ENCODE results near the gene CCR5.

The CCR5 gene

GRCh38 chr3:46409739-46410489 lies 39.2 kb downstream of the CCR5 start:
- no peak for DNase-seq

GRCh38 chr3:46410669-46411068 lies 39.9 kb downstream of the CCR5 start:
- DNase-seq = no peak

- no peak for DNase-seq
Measured at GRCh38 chr3:46411271-46411670, 40.5 kb downstream of the CCR5 start.

- no peak for DNase-seq
Measured at GRCh38 chr3:46412786-46413298, 42.1 kb downstream of the CCR5 start.

- DNase-seq = no peak
Measured at GRCh38 chr3:46413951-46414350, 43.2 kb downstream of the CCR5 start.

GRCh38 chr3:46414739-46415138 lies 44.0 kb downstream of the CCR5 start:
- DNase-seq = no peak

GRCh38 chr3:46416125-46416810 lies 45.5 kb downstream of the CCR5 start:
- peak; percentile 49 to 87 for DNase-seq

GRCh38 chr3:46416811-46417510 lies 46.2 kb downstream of the CCR5 start:
- no peak for DNase-seq

- peak in 1 of 2 experiments; percentile 49 for DNase-seq
Measured at GRCh38 chr3:46417841-46418611, 47.3 kb downstream of the CCR5 start.

- DNase-seq = no peak
Measured at GRCh38 chr3:46419816-46420215, 49.1 kb downstream of the CCR5 start.

GRCh38 chr3:46420931-46421330 lies 50.2 kb downstream of the CCR5 start:
- no peak for DNase-seq

- DNase-seq = peak in 1 of 2 experiments; percentile 52
Measured at GRCh38 chr3:46422617-46423016, 51.9 kb downstream of the CCR5 start.

- DNase-seq = no peak
Measured at GRCh38 chr3:46423588-46423987, 52.8 kb downstream of the CCR5 start.
